ENCODE results near the gene IRAK3.

- TF ChIP-seq TAF1 (IDR thresholded peaks at IDR 0.05; ENCODE audit: borderline replicate concordance, insufficient read depth, low read length) (no peak), FOXP2 (optimal IDR thresholded peaks at IDR 0.05; ENCODE audit: borderline replicate concordance, extremely low read depth, extremely low read length, insufficient read depth) (no peak)
Measured at GRCh38 chr12:66189486-66189843, 451 bp downstream of the IRAK3 start.
